DMS 273 (cell line): ENCODE measurements around the gene HSD11B2.
"Not testable (repeated sequence)": the region's sequence is repeated elsewhere in the genome, so short reads cannot be mapped to it uniquely, and the experiment has no call there.

Experiments
- DNase-seq: peaks from one replicate; lab custom pipeline; 2025; ENCODE audit not compliant: unreplicated experiment; lab: John Stamatoyannopoulos, UW

Gene HSD11B2

DNA sequence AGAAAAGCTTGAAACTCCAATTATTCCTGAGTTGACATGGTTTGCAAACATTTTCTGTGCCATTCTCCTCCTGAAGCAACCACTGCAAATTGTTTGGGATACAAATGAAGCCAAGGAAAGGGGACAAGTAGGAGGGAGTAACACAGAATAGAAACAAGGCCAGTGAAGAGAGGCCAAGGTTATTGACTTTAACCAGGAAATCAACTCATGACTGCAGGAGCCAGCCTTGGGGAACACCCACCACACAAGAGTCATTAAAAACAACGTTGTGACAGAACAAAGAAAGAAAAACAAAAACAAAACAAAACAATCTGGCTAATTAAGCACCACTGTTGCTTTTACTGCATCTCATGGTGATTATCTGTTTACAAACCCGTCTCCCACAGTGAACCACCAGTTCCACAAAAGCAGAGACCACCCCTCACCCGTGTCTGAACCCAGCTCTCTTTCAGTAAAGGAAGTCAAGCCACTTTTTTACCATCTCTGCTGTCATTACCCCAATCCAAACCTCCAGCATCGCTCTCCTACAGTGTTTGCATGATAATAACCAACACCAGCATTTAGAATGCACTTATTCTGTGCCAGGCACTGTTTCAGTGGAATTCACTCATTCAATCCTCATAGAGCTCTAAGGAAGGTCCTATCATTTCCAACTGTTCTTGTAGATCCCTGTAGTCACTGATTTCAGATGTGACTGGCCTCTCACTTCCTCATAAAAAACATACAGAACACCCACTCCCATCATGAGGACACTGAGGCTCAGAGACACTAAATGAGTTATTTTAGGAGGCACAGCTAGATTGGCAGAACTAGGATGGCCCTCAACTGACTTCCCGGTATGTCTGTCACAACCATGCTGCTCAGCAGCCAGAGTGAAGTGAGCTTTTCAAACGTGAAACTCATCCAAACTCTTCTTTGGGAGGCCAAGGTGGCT lies 16.7 kb upstream of the HSD11B2 start:
- no peak for DNase-seq

- DNase-seq = not testable (repeated sequence)
These were observed 15.5 kb upstream of the HSD11B2 start for GRCh38 chr16:67415421-67415820.

DNA sequence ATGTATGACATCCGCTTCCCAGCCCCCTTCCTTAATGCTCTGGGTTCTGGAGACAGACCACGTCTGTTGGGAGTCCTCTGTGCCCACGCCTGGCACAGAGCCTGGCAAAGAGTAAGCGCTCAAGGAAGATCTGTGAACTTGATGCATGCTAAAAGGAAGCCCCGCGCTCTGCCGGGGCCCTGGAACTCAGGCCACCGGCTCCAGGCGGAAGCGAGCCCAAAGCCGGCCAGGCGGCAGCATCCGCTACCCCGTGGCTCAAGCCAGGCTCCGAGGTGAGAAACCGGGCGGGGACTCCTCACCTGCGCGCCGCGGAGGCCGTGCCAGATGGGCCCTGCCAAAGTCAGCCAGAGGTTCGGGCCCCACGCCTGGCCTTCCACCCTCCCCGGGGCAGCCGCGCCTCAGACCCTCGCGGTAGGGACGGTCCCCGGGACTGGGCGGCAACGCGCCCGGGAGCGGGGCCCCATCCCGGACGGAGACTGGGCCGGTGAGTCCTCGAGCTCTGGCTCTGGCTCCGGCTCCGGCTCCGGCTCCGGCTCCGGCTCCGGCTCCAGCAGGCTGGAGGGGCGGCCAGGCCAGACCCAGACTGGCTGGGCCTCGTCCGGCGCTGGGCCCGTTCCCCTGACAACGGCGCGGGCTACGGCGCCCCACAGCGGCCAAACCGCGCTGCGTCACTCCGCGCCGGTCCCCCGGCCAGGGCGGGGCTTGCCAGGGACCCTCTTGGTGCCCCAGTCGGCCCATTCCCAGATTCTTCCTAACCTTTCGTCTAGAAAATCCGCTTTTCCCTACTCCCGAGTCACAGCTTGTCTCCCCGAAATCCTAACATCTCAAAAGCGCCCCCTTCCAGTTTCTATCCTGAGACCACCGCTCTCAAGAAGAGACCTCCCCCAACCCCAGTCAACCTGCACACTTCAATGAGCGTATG lies 14.8 kb upstream of the HSD11B2 start, which contains the start of gene ZDHHC1:
Gene ZDHHC1 (minus strand): TSS at position 606 of the 922 bp plus-strand sequence. CDS start 8,702 bp downstream, outside the sequence.
- DNase-seq = peak; percentile 87

- DNase-seq = no peak
These were observed 13.4 kb upstream of the HSD11B2 start for GRCh38 chr16:67417333-67418061.

GRCh38 chr16:67419502-67419901 lies 11.4 kb upstream of the HSD11B2 start:
- no peak for DNase-seq

GRCh38 chr16:67419931-67420330 lies 11.0 kb upstream of the HSD11B2 start:
- DNase-seq = peak; percentile 32

DNA sequence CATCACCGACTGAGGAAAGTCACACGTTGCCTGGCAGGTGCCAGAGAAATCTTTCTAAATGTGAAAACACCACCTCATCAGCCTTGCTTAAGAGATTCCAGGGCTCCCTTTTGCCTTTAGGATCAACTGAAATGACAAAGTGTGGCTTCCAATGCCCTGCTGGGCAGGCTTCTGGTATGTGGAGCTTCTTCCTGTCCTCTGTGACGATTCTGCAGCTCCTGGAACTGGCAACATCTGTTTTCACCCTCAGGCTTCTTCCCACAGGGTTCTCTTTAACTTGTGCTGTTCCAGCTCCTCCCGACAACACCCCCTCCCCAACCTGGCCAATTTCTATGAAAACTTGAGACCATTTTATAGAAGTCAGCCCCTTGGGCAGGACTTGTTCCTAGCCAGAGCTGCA lies 9.9 kb upstream of the HSD11B2 start:
- no peak for DNase-seq

DNA sequence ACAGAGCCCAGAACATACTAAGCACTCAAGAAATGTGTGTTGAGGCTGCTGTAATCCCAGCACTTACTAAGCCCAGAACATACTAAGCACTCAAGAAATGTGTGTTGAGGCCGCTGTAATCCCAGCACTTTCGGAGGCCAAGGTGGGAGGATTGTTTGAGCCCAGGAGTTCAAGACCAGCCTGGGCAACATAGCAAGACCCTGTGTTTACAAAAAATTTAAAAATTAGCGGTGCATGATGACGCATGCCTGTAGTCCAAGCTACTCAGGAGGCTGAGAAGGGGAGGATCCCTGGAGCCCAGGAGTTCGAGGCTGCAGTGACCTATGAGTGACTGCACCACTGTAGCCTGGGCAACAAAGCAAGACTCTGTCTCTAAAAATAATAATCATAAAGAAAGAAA lies 7.9 kb upstream of the HSD11B2 start:
- DNase-seq = no peak

DNA sequence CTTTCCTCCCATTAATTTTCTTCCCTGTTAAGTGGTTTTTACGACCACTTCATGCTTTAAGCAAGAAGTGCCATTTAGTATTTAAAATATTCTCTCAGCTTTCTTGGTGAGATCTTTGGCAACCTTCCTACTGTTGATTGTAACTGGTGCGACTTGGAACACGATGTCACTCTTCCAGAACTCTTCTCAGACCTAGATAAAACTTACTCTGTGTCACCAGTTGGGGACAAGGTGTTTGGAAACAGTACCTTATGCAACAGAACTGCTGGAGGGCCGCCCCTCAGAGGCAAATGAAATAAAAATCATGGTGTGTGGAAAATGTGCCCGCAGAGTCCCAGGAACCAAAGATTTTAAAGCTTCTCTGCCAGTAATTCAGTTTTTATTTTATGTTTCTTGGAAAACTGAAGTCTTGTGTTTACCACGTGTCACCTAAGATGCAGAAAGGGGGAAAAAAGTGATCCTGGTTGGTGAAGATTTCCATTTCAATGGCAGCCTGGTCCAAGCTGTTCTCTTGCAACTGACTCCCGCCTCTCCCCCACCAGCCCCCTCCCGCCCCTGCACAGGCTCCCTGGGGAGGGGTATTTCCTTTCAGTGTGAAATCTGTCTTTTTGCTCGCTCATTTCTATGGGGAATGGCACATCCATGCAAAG lies 7.2 kb upstream of the HSD11B2 start:
- DNase-seq = peak; percentile 35

GRCh38 chr16:67424261-67424615 lies 6.7 kb upstream of the HSD11B2 start:
- no peak for DNase-seq

- no peak for DNase-seq
These were observed 5.9 kb upstream of the HSD11B2 start for GRCh38 chr16:67425061-67425460.

- no peak for DNase-seq
These were observed 5.3 kb upstream of the HSD11B2 start for GRCh38 chr16:67425580-67425979.

DNA sequence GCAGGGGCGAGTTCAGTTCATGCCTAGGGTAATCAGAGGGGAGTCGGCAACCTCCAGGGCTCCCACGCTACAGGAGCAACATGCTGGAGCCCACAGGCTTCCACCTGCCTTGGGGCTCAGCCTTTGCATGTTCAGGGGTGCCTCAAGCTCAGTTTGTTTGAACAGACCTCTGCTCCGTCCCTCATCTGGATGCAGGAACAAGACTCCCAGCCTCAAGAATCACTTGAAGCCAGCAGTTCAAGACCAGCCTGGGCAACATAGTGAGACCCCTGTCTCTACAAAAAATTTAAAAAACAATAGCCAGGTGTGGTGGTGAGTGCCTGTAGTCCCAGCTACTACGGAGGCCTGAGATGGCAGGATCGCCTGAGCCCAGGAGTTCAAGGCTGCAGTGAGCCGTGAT lies 4.9 kb upstream of the HSD11B2 start:
- DNase-seq = no peak

- DNase-seq = no peak
These were observed 4.0 kb upstream of the HSD11B2 start for GRCh38 chr16:67426950-67427349.

- peak; percentile 92 for DNase-seq
These were observed 2.7 kb upstream of the HSD11B2 start for GRCh38 chr16:67428146-67428731.

GRCh38 chr16:67429053-67429798 lies 1.7 kb upstream of the HSD11B2 start:
- no peak for DNase-seq

GRCh38 chr16:67429799-67430503 lies 970 bp upstream of the HSD11B2 start:
- peak; percentile 35 for DNase-seq

DNA sequence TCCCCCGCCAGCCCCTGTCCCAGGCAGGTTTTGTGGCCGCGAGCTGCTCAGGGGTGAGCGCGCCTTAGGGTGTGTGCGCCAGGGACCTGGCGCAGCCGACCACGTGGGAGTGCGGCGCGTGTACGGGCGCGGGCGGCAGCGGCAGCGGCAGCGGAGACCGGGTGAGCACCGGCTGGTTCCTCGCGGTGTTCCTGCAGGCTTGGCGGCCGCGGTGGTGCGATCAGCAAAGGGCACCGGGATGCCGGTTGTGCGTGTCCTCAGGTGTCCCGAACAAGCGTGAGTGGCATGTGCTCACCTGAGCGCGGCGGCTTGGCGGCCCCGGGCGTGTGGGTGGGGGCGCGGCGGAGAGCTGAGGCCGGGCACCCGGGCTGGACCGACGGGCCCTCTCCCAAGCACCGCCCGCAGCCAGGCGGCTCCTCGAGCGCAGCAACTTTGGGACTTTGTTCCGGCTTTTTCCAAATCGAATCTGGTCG lies 381 bp upstream of the HSD11B2 start:
- DNase-seq = peak; percentile 77
